ENCODE data around the gene SEPTIN5. TPM values are rescaled to one million over a fixed set of nuclear protein-coding genes. Genes with fewer than 3 reads are reported as not detected.

The SEPTIN5 gene
- total RNA-seq, 2 experiments from 2014 or later, result 0.71 to 0.75 TPM

GRCh38 chr22:19739911-19740449 is 25.7 kb downstream of the SEPTIN5 start:
- TF ChIP-seq CTCF (IDR thresholded peaks at IDR 0.05), result no peak
- Mint-ChIP-seq H3K27ac (no peak overlapping the region), H3K4me1 (ENCODE audit: low read depth) (no peaks in the 10 kb centered on the region), H3K4me3 (no peak overlapping the region), H3K36me3 (ENCODE audit: low read depth) (no peaks in the 10 kb centered on the region), H3K27me3 (no peaks in the 10 kb centered on the region), H3K9me3 (no peaks in the 10 kb centered on the region)
- H3K4me3 ChIP-seq (ENCODE audit: low read length), result no peak overlapping the region
- H3K36me3 ChIP-seq (ENCODE audit: insufficient read depth, low read length), result no peaks in the 10 kb centered on the region
- POLR2A ChIA-PET, result no interaction called here
- no peaks in the 10 kb centered on the region for H3K4me1 ChIP-seq (ENCODE audit: insufficient read depth, low read length)
- no peak for ATAC-seq (ENCODE audit: poor library complexity)
- H3K27ac ChIP-seq (ENCODE audit: low read depth in 1 of 2, low read length in 2 of 2), result no peak overlapping the region
- DNase-seq, result no peak
- H3K27me3 ChIP-seq (ENCODE audit: control insufficient read depth in 1 of 2, insufficient read depth in 2 of 2, low read length in 2 of 2), result no peaks in the 10 kb centered on the region
- CTCF ChIA-PET, result interaction anchor here (1.8 kb wide), 1 partner anchor 9 kb away, joined by 5 read pairs; no protein-coding TSS in a partner anchor
- H3K9me3 ChIP-seq (ENCODE audit: control insufficient read depth in 1 of 2, insufficient read depth in 1 of 2, low read length in 2 of 2), result no peaks in the 10 kb centered on the region
- intact Hi-C loops (cut with DNase I, micrococcal nuclease), result no loop called here

GRCh38 chr22:19740586-19740985 is 26.3 kb downstream of the SEPTIN5 start:
- ATAC-seq (ENCODE audit: poor library complexity), result no peak
- DNase-seq, result no peak
- Histone ChIP-seq H3K36me3 (ENCODE audit: insufficient read depth, low read length) (no peaks in the 10 kb centered on the region), H3K27me3 (ENCODE audit: control insufficient read depth in 1 of 2, insufficient read depth in 2 of 2, low read length in 2 of 2) (no peaks in the 10 kb centered on the region), H3K9me3 (ENCODE audit: control insufficient read depth in 1 of 2, insufficient read depth in 1 of 2, low read length in 2 of 2) (no peaks in the 10 kb centered on the region), H3K27ac (ENCODE audit: low read depth in 1 of 2, low read length in 2 of 2) (no peak overlapping the region), H3K4me3 (ENCODE audit: low read length) (no peak overlapping the region), H3K4me1 (ENCODE audit: insufficient read depth, low read length) (no peaks in the 10 kb centered on the region)
- Mint-ChIP-seq H3K36me3 (ENCODE audit: low read depth) (no peaks in the 10 kb centered on the region), H3K27ac (no peak overlapping the region), H3K9me3 (no peaks in the 10 kb centered on the region), H3K27me3 (no peaks in the 10 kb centered on the region), H3K4me3 (no peak overlapping the region), H3K4me1 (ENCODE audit: low read depth) (no peaks in the 10 kb centered on the region)
- intact Hi-C loops (cut with DNase I, micrococcal nuclease), result no loop called here
- ChIA-PET CTCF (interaction anchor here (1.8 kb wide), 1 partner anchor 10 kb away, joined by 5 read pairs; no protein-coding TSS in a partner anchor), POLR2A (no interaction called here)
- TF ChIP-seq CTCF (IDR thresholded peaks at IDR 0.05), result no peak

- Mint-ChIP-seq H3K27me3 (no peaks in the 10 kb centered on the region), H3K4me1 (ENCODE audit: low read depth) (no peaks in the 10 kb centered on the region), H3K9me3 (no peaks in the 10 kb centered on the region), H3K27ac (no peak overlapping the region), H3K4me3 (no peak overlapping the region), H3K36me3 (ENCODE audit: low read depth) (no peaks in the 10 kb centered on the region)
- ChIA-PET POLR2A (no interaction called here), CTCF (interaction anchor here (1.8 kb wide), 1 partner anchor 11 kb away, joined by 5 read pairs; no protein-coding TSS in a partner anchor)
- Histone ChIP-seq H3K4me1 (ENCODE audit: insufficient read depth, low read length) (no peaks in the 10 kb centered on the region), H3K36me3 (ENCODE audit: insufficient read depth, low read length) (no peaks in the 10 kb centered on the region), H3K4me3 (ENCODE audit: low read length) (no peak overlapping the region), H3K9me3 (ENCODE audit: control insufficient read depth in 1 of 2, insufficient read depth in 1 of 2, low read length in 2 of 2) (no peaks in the 10 kb centered on the region), H3K27ac (ENCODE audit: low read depth in 1 of 2, low read length in 2 of 2) (no peak overlapping the region), H3K27me3 (ENCODE audit: control insufficient read depth in 1 of 2, insufficient read depth in 2 of 2, low read length in 2 of 2) (no peaks in the 10 kb centered on the region)
- ATAC-seq (ENCODE audit: poor library complexity) (no peak), DNase-seq (no peak)
- intact Hi-C loops (cut with DNase I, micrococcal nuclease), result no loop called here
- no peak for TF ChIP-seq CTCF (IDR thresholded peaks at IDR 0.05)
These were observed 26.8 kb downstream of the SEPTIN5 start for GRCh38 chr22:19741053-19741452.

Data from CD4-positive, alpha-beta T cell (primary cell).